K562 (cell line): Measurements from ENCODE around the gene RNF44. TPM values are rescaled to one million over a fixed set of nuclear protein-coding genes. Genes with fewer than 3 reads are reported as not detected.

Experiments
- ATAC-seq: fragments of 200-7000 bp; cut with Tn5 transposase; 3 replicates; pipeline ENCODE4 v1.9.1; 2020; ENCODE audit warnings: moderate library complexity
- BruUV-seq: library from RNA; stranded (reverse); fragments of 400-500 nt; replicated peaks from 2 replicates; lab custom pipeline; 2021; lab: Mats Ljungman, UMichigan
- CTCF ChIA-PET: fragments of 300-600 bp; formaldehyde crosslinking; extraction: SDS; loops from one replicate; lab custom pipeline; 2021; ENCODE audit warnings: low intra/inter-chr PET ratio; lab: Yijun Ruan, JAX
- POLR2A ChIA-PET: fragments of 300-600, 350-650 bp; sonication (Branson Sonifier 250); formaldehyde crosslinking; extraction: SDS; loops from one replicate; lab custom pipeline; 2021; ENCODE audit warnings: antibody characterized with exemption, inconsistent platforms; lab: Yijun Ruan, JAX
- DNase-seq, 4 experiments: peaks; one replicate each; pipeline versions ENCODE4 v3.0.0 to v3.0.0-alpha.2; 2011 to 2018; ENCODE audit warnings: low spot score in 3 of 4, mixed read lengths in 3 of 4; ENCODE audit errors: extremely low read depth in 1 of 4
- FAIRE-seq: peaks from 2 replicates; lab custom pipeline; 2011; peaks lifted over from hg19 to GRCh38; lab: Jason Lieb, UNC
- H2AFZ ChIP-seq: 2 replicates; pipeline ENCODE4 v1.6.0; 2011; ENCODE audit warnings: low read depth, low read length, control low read depth, inconsistent platforms
- H3K27ac ChIP-seq: fragments of 200-600 bp; 3 replicates; pipeline ENCODE4 v1.8.0; 2011; ENCODE audit warnings: low read depth, mild to moderate bottlenecking, control low read depth, inconsistent platforms, low read length, moderate library complexity, mixed read lengths; ENCODE audit errors: extremely low read depth
- H3K27me3 ChIP-seq, 2 experiments: fragments of 300-600 bp in 1 of 2; 2 replicates in 1 of 2; 3 replicates in 1 of 2; pipeline versions ENCODE4 v1.6.0 to v1.8.0; 2011; ENCODE audit warnings: inconsistent platforms in 2 of 2, low read length in 2 of 2, mild to moderate bottlenecking in 1 of 2, mixed read lengths in 1 of 2, moderate library complexity in 1 of 2; ENCODE audit not compliant: control insufficient read depth in 2 of 2, insufficient read depth in 2 of 2
- H3K36me3 ChIP-seq: fragments of 300-600 bp; 3 replicates; pipeline ENCODE4 v1.8.0; 2011; ENCODE audit warnings: mild to moderate bottlenecking, low read length, inconsistent platforms; ENCODE audit not compliant: control insufficient read depth, insufficient read depth
- H3K4me1 ChIP-seq, 2 experiments: fragments of 200-600 bp in 1 of 2; replicated peaks in 1 of 2; 2 replicates in 1 of 2; 3 replicates in 1 of 2; pipeline versions ENCODE4 v1.5.1 to v1.8.0; 2011; ENCODE audit warnings: inconsistent platforms in 2 of 2, low read length in 2 of 2, mild to moderate bottlenecking in 1 of 2, mixed read lengths in 1 of 2, moderate library complexity in 1 of 2; ENCODE audit not compliant: control insufficient read depth in 2 of 2, insufficient read depth in 2 of 2
- H3K4me2 ChIP-seq: 2 replicates; pipeline ENCODE4 v1.6.1; 2011; ENCODE audit warnings: low read length, control low read depth, inconsistent platforms, mixed read lengths; ENCODE audit not compliant: insufficient read depth
- H3K4me3 ChIP-seq: fragments of 200-600 bp; sonication (generic), shearing (Covaris generic); 2 replicates; pipeline ENCODE4 v1.5.1; 2016; ENCODE audit warnings: control low read depth, inconsistent platforms
- H3K79me2 ChIP-seq: fragments of 200-600 bp; 3 replicates; pipeline ENCODE4 v1.8.0; 2011; ENCODE audit warnings: low read length, inconsistent platforms; ENCODE audit not compliant: control insufficient read depth, insufficient read depth
- H3K9ac ChIP-seq, 2 experiments: 2 replicates each; pipeline versions ENCODE4 v1.6.0 to v1.6.1; 2011; ENCODE audit warnings: low read depth in 2 of 2, low read length in 2 of 2, control low read depth in 1 of 2, inconsistent platforms in 1 of 2, mild to moderate bottlenecking in 1 of 2, mixed read lengths in 1 of 2; ENCODE audit not compliant: insufficient read depth in 1 of 2
- H3K9me1 ChIP-seq: one replicate; pipeline ENCODE4 v1.6.0; 2011; ENCODE audit warnings: inconsistent platforms, mild to moderate bottlenecking, low read length, moderate library complexity; ENCODE audit not compliant: control insufficient read depth, insufficient read depth
- H3K9me3 ChIP-seq: replicated peaks from 2 replicates; pipeline ENCODE4 v1.5.1; 2011; ENCODE audit warnings: low read depth, low read length, inconsistent platforms; ENCODE audit not compliant: control insufficient read depth, insufficient read depth
- H4K20me1 ChIP-seq: replicated peaks from 2 replicates; pipeline ENCODE4 v1.6.1; 2011; ENCODE audit warnings: low read length, inconsistent platforms, mixed read lengths; ENCODE audit not compliant: control insufficient read depth, insufficient read depth
- BCOR ChIP-seq: fragments of 450-650 bp; IDR thresholded peaks from 2 replicates; pipeline ENCODE4 v1.6.1; 2016
- CSDE1 ChIP-seq, 2 experiments: fragments of 450-650 bp; IDR thresholded peaks; 2 replicates each; pipeline ENCODE4 v1.6.1; 2016; ENCODE audit warnings: mild to moderate bottlenecking in 1 of 2
- CUX1 ChIP-seq: fragments of 200-800 bp; sonication (Bioruptor generic); IDR thresholded peaks from 2 replicates; pipeline ENCODE4 v1.6.1; 2016; ENCODE audit warnings: missing genetic modification characterization, missing compliant biosample characterization
- CXXC5 ChIP-seq: fragments of 250-450 bp; sonication (Bioruptor Pico); IDR thresholded peaks from 2 replicates; pipeline ENCODE4 v1.8.0; 2022; ENCODE audit warnings: inconsistent platforms, mild to moderate bottlenecking, moderate library complexity
- DEAF1 ChIP-seq: fragments of 450-650 bp; formaldehyde crosslinking; IDR thresholded peaks from 2 replicates; pipeline ENCODE4 v1.4.0; 2020; ENCODE audit warnings: mild to moderate bottlenecking, moderate library complexity
- E2F8 ChIP-seq: fragments of 450-650 bp; IDR thresholded peaks from 2 replicates; pipeline ENCODE4 v1.7.1; 2018; ENCODE audit warnings: mild to moderate bottlenecking, low read depth; ENCODE audit not compliant: partially characterized antibody
- ZC3H8 ChIP-seq: fragments of 450-650 bp; IDR thresholded peaks from 2 replicates; pipeline ENCODE4 v1.6.1; 2017
- ZNF274 ChIP-seq: IDR thresholded peaks from 2 replicates; pipeline ENCODE4 v1.6.1; 2011; ENCODE audit warnings: low read depth, mild to moderate bottlenecking, low read length, moderate library complexity, borderline replicate concordance
- ZNF507 ChIP-seq: conservative IDR thresholded peaks from 2 replicates; pipeline ENCODE4 v1.6.1; 2017; ENCODE audit warnings: missing genetic modification characterization, missing compliant biosample characterization
- ZNF696 ChIP-seq: fragments of 250-450 bp; sonication (Bioruptor Pico); conservative IDR thresholded peaks from 2 replicates; pipeline ENCODE4 v1.4.0; 2020; ENCODE audit warnings: mild to moderate bottlenecking, moderate library complexity
- ZNF75A ChIP-seq: fragments of 450-650 bp; formaldehyde crosslinking; IDR thresholded peaks from 2 replicates; pipeline ENCODE4 v1.4.0; 2020; ENCODE audit warnings: mild to moderate bottlenecking
- ZNF780A ChIP-seq: fragments of 250-450 bp; sonication (Bioruptor Pico); IDR thresholded peaks from 2 replicates; pipeline ENCODE4 v1.5.0; 2021; ENCODE audit warnings: mild to moderate bottlenecking
- ZNF830 ChIP-seq: fragments of 250-450 bp; sonication (Bioruptor Pico); IDR thresholded peaks from 2 replicates; pipeline ENCODE4 v1.5.0; 2021; ENCODE audit warnings: mild to moderate bottlenecking
- WGBS: fragments of 100-300 bp; shearing (Covaris generic); methylation state at CpG from one replicate; pipeline ENCODE4 v1.1.6; 2016; ENCODE audit warnings: low coverage, mixed read lengths; ENCODE audit not compliant: insufficient coverage; ENCODE audit errors: missing lambda C conversion rate; 5-methylcytosine and 5-hydroxymethylcytosine counted together
- in situ Hi-C: fragments of 300-500 bp; cut with MboI; formaldehyde crosslinking; loops from 4 replicates; pipeline ENCODE4 v1.15.0; 2018; ENCODE audit warnings: inconsistent platforms, mixed read lengths
- intact Hi-C: fragments of 100-400 bp; cut with micrococcal nuclease; formaldehyde crosslinking; loops from 2 replicates; pipeline ENCODE4 v1.14.2; 2022
- polyA plus RNA-seq, 8 experiments: library from polyadenylated mRNA; depleted of rRNA in 4 of 8; stranded (reverse) in 5 of 8; unstranded in 3 of 8; fragments of >200 nt; fragmentation: Nextera tagmentation in 2 of 8; fragmentation: Illumina TruSeq in 1 of 8; extraction: Ambion mirVana in 2 of 8; extraction: Trizol in 1 of 8; gene quantifications; 2 replicates each; pipeline versions ENCODE4 v1.2.1 to v1.2.3, GENCODE V29; 2011 to 2014; ENCODE audit warnings: inconsistent platforms in 1 of 8, missing spikeins in 1 of 8
- total RNA-seq, 7 experiments: library from RNA; depleted of rRNA in 6 of 7; stranded (reverse); fragments of >200 nt in 6 of 7; fragmentation: Illumina TruSeq in 2 of 7; extraction: Trizol in 2 of 7; gene quantifications; 2 replicates each; pipeline versions ENCODE4 v1.2.1 to v1.2.3, GENCODE V29; 2011 to 2021; ENCODE audit warnings: low replicate concordance in 1 of 7

The RNF44 gene
- total and polyA plus RNA-seq, 9 of the 15 experiments (the other 6 are each of a cell fraction or from before 2014, with no cell fraction given) = 1.6 to 82.6 (median 7.4) TPM

GRCh38 chr5:176538230-176538988 is 1.2 kb upstream of the RNF44 start:
- FAIRE-seq (no peak), DNase-seq (peak in 1 of 4 experiments; percentile 46), ATAC-seq (no peak)
- peak overlapping the region; percentile 99 for H3K4me2 ChIP-seq
- intact Hi-C loops = no loop called here
- H3K9me1 ChIP-seq = peaks cover 4% of the 10 kb centered on the region
- 18% methylated on average over 13 of the region's 13 CpGs for WGBS
- peaks cover 45% of the 10 kb centered on the region for H3K79me2 ChIP-seq
- H3K9ac ChIP-seq = peak overlapping the region; percentile 76 to 96
- in situ Hi-C loops = no loop called here
- peak overlapping the region; percentile 98 for H3K27ac ChIP-seq
- TSS peak; percentile 81 for BruUV-seq
- peak overlapping the region; percentile 79 for H2AFZ ChIP-seq
- H4K20me1 ChIP-seq = peaks cover 18% of the 10 kb centered on the region; the same call in 1 of the 2 replicates
- H3K4me3 ChIP-seq = peak overlapping the region; percentile 91
- peaks cover 21% of the 10 kb centered on the region; the same call in 2 of the 3 replicates for H3K36me3 ChIP-seq
- H3K9me3 ChIP-seq = no peaks in the 10 kb centered on the region
- ChIA-PET POLR2A (interaction anchor here (0.5 to 4.8 kb wide), 17 partner anchors 9 to 229 kb away, joined by 3 to 39 read pairs (median 4); partner anchors contain the start of gene FAF2), CTCF (no interaction called here)
- peaks cover 56 to 63% of the 10 kb centered on the region in 2 experiments for H3K4me1 ChIP-seq
- H3K27me3 ChIP-seq = no peaks in the 10 kb centered on the region
- TF ChIP-seq ZC3H8 (no peak), ZNF274 (no peak), ZNF507 (tag) (no peak), CSDE1 (IDR thresholded peaks at IDR 0.05) (no peak), BCOR (peak; percentile 35; the same call in 1 of the 2 replicates), CUX1 (peak; percentile 77; the same call in 1 of the 2 replicates), ZNF780A (CRISPR knock-in tag) (no peak), CXXC5 (CRISPR knock-in tag) (no peak), DEAF1 (CRISPR knock-in tag) (no peak), ZNF696 (CRISPR knock-in tag) (no peak), ZNF830 (CRISPR knock-in tag) (no peak), ZNF75A (CRISPR knock-in tag) (no peak), E2F8 (no peak)
